Neural cell (in vitro differentiated cells): Measurements from ENCODE around the gene SEL1L2. TPM values are rescaled to one million over a fixed set of nuclear protein-coding genes. Genes with fewer than 3 reads are reported as not detected.

Experiments
- H2AFZ ChIP-seq: fragments of 200-600, 300-800 bp; sonication (generic), shearing (Covaris generic); 2 replicates; pipeline ENCODE4 v1.6.0; 2014; ENCODE audit warnings: low read depth, mild to moderate bottlenecking, antibody characterized with exemption, low read length, moderate library complexity
- H3F3A ChIP-seq: fragments of 200-600 bp; shearing (Covaris generic); 2 replicates; pipeline ENCODE4 v1.6.1; 2016; ENCODE audit warnings: mild to moderate bottlenecking, moderate library complexity, mixed read lengths, antibody characterized with exemption, low read length; ENCODE audit not compliant: insufficient read depth, poor library complexity, severe bottlenecking
- H3K27ac ChIP-seq: fragments of 200-600, 300-800 bp; sonication (generic), shearing (Covaris generic); 2 replicates; pipeline ENCODE4 v1.5.1; 2014; ENCODE audit warnings: mild to moderate bottlenecking, low read length, moderate library complexity
- H3K27me3 ChIP-seq: fragments of 300-800, 200-600 bp; sonication (generic), shearing (Covaris generic); 2 replicates; pipeline ENCODE4 v1.6.0; 2014; ENCODE audit warnings: mild to moderate bottlenecking, low read depth, low read length, moderate library complexity; ENCODE audit not compliant: insufficient read depth
- H3K36me3 ChIP-seq: fragments of 300-800, 200-600 bp; sonication (generic), shearing (Covaris generic); 2 replicates; pipeline ENCODE4 v1.5.1; 2014; ENCODE audit warnings: mild to moderate bottlenecking, antibody characterized with exemption, low read length, moderate library complexity; ENCODE audit not compliant: insufficient read depth
- H3K4me2 ChIP-seq: fragments of 300-800, 200-600 bp; sonication (generic), shearing (Covaris generic); 2 replicates; pipeline ENCODE4 v1.6.0; 2014; ENCODE audit warnings: mild to moderate bottlenecking, low read length
- H3K4me3 ChIP-seq: fragments of 300-800, 200-600 bp; sonication (generic), shearing (Covaris generic); 2 replicates; pipeline ENCODE4 v1.5.1; 2014; ENCODE audit warnings: mild to moderate bottlenecking, low read length, moderate library complexity
- H3K79me2 ChIP-seq: fragments of 200-600 bp; shearing (Covaris generic); replicated peaks from 2 replicates; pipeline ENCODE4 v1.6.0; 2014; ENCODE audit warnings: mild to moderate bottlenecking, low read length, moderate library complexity; ENCODE audit not compliant: insufficient read depth
- H3K9ac ChIP-seq: fragments of 300-800, 200-600 bp; sonication (generic), shearing (Covaris generic); 2 replicates; pipeline ENCODE4 v1.6.1; 2016; ENCODE audit warnings: mild to moderate bottlenecking, low read length, mixed read lengths
- H3K9me2 ChIP-seq: fragments of 200-600 bp; shearing (Covaris generic); 2 replicates; pipeline ENCODE4 v1.6.1; 2016; ENCODE audit warnings: mild to moderate bottlenecking, low read length, mixed read lengths; ENCODE audit not compliant: insufficient read depth
- H3K9me3 ChIP-seq: fragments of 200-600, 300-800 bp; sonication (generic), shearing (Covaris generic); 2 replicates; pipeline ENCODE4 v1.6.1; 2016; ENCODE audit warnings: mild to moderate bottlenecking, mixed run types, low read length, moderate library complexity, mixed read lengths
- H4K20me1 ChIP-seq: fragments of 200-600 bp; shearing (Covaris generic); 2 replicates; pipeline ENCODE4 v1.6.1; 2016; ENCODE audit warnings: mild to moderate bottlenecking, mixed run types; ENCODE audit not compliant: insufficient read depth
- EP300 ChIP-seq: fragments of 450-650 bp; conservative IDR thresholded peaks from 2 replicates; pipeline ENCODE4 v1.6.1; 2014; ENCODE audit warnings: antibody characterized with exemption, mild to moderate bottlenecking, moderate library complexity; ENCODE audit not compliant: poor library complexity, severe bottlenecking
- EZH2 ChIP-seq: fragments of 200-600, 300-800 bp; shearing (Covaris generic), sonication (generic); IDR thresholded peaks from 2 replicates; pipeline ENCODE4 v1.6.1; 2014; ENCODE audit warnings: antibody characterized with exemption, low read length, borderline replicate concordance, mild to moderate bottlenecking; ENCODE audit not compliant: insufficient read depth, poor library complexity, severe bottlenecking
- MXI1 ChIP-seq: fragments of 450-650 bp; conservative IDR thresholded peaks from 2 replicates; pipeline ENCODE4 v1.6.1; 2014; ENCODE audit warnings: antibody characterized with exemption, mild to moderate bottlenecking; ENCODE audit not compliant: poor library complexity, severe bottlenecking
- POLR2AphosphoS5 ChIP-seq: IDR thresholded peaks from 2 replicates; pipeline ENCODE4 v1.6.1; 2012
- RAD21 ChIP-seq: fragments of 450-650 bp; conservative IDR thresholded peaks from 2 replicates; pipeline ENCODE4 v1.6.1; 2014; ENCODE audit warnings: antibody characterized with exemption, mild to moderate bottlenecking, moderate library complexity
- SMC3 ChIP-seq: fragments of 450-650 bp; conservative IDR thresholded peaks from 2 replicates; pipeline ENCODE4 v1.6.1; 2014; ENCODE audit warnings: antibody characterized with exemption, mild to moderate bottlenecking, moderate library complexity; ENCODE audit not compliant: poor library complexity
- TAF1 ChIP-seq: IDR thresholded peaks from 2 replicates; pipeline ENCODE4 v1.6.1; 2012; ENCODE audit warnings: low read depth
- polyA plus RNA-seq: library from polyadenylated mRNA; depleted of rRNA; stranded (reverse); fragments of >200 nt; gene quantifications from 2 replicates; pipeline ENCODE4 v1.2.3, GENCODE V29; 2014
- TF ChIP-seq, protein P1 (sequence below): IDR thresholded peaks from 2 replicates; pipeline ENCODE4 v1.6.1; 2012; ENCODE audit warnings: borderline replicate concordance
- TF ChIP-seq, protein P2 (sequence below): fragments of 450-650 bp; IDR thresholded peaks from 2 replicates; pipeline ENCODE4 v1.5.1; 2014; ENCODE audit warnings: antibody characterized with exemption, mild to moderate bottlenecking, moderate library complexity; ENCODE audit not compliant: poor library complexity, severe bottlenecking

The SEL1L2 gene
- polyA plus RNA-seq, 1 donor from 2014 or later = not detected

DNA sequence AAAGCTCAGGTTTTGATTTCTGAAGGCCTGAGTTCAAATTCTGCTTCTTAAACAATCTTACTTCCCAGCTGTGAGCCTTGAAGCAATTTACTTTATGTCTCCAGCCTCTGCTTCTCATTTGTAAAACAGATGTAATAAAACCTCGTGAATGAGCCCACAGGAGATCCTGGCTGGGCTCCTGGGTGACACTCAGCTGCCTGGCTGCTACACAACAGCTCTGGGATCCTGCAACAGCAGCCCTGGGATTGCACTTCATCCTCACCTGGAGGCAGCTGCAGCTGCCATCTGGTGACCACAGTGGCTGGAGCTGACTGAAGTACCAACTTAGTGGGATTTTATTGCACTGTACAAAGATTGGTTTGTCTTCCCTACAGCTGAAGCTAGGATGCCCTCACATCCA lies 107.0 kb downstream of the SEL1L2 start:
- H2AFZ ChIP-seq = no peak overlapping the region
- no peaks in the 10 kb centered on the region for H3K9me2 ChIP-seq
- H3K9me3 ChIP-seq = no peaks in the 10 kb centered on the region
- TF ChIP-seq POLR2AphosphoS5 = no peak
- H3K9ac ChIP-seq = no peak overlapping the region
- H3K27me3 ChIP-seq = no peaks in the 10 kb centered on the region
- no peak overlapping the region for H3K4me2 ChIP-seq
- no peak overlapping the region for H3K4me3 ChIP-seq
- no peaks in the 10 kb centered on the region for H4K20me1 ChIP-seq
- H3F3A ChIP-seq = no peaks in the 10 kb centered on the region
- H3K27ac ChIP-seq = no peak overlapping the region
- no peaks in the 10 kb centered on the region for H3K36me3 ChIP-seq
- no peaks in the 10 kb centered on the region for H3K79me2 ChIP-seq

DNA sequence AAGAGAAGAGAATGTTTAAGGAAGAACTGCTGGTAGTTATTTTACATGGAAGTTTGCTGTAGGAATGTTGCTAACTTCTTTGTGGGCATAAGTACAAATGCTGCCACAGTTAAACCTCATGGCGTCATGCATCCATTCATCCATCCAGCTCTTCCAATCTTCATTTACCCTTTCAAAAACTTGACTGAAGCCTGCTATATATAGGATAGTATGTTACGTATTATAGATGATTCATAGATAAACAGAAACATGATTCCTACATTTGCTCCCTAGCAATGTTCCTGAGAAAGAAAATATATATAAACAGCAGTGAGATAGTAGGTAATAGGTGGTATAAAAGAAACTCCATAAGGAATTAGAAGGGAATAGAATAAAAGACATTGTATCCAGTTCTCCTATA lies 111.8 kb downstream of the SEL1L2 start:
- Histone ChIP-seq H3K27me3 (no peaks in the 10 kb centered on the region), H3K4me3 (no peak overlapping the region), H3K79me2 (no peaks in the 10 kb centered on the region), H3K9me3 (no peaks in the 10 kb centered on the region), H3K27ac (no peak overlapping the region), H3K36me3 (no peaks in the 10 kb centered on the region), H3K9me2 (no peaks in the 10 kb centered on the region), H2AFZ (no peak overlapping the region), H3K9ac (no peak overlapping the region), H3K4me2 (no peak overlapping the region), H4K20me1 (no peaks in the 10 kb centered on the region), H3F3A (no peaks in the 10 kb centered on the region)
- TF ChIP-seq, protein P1, sequence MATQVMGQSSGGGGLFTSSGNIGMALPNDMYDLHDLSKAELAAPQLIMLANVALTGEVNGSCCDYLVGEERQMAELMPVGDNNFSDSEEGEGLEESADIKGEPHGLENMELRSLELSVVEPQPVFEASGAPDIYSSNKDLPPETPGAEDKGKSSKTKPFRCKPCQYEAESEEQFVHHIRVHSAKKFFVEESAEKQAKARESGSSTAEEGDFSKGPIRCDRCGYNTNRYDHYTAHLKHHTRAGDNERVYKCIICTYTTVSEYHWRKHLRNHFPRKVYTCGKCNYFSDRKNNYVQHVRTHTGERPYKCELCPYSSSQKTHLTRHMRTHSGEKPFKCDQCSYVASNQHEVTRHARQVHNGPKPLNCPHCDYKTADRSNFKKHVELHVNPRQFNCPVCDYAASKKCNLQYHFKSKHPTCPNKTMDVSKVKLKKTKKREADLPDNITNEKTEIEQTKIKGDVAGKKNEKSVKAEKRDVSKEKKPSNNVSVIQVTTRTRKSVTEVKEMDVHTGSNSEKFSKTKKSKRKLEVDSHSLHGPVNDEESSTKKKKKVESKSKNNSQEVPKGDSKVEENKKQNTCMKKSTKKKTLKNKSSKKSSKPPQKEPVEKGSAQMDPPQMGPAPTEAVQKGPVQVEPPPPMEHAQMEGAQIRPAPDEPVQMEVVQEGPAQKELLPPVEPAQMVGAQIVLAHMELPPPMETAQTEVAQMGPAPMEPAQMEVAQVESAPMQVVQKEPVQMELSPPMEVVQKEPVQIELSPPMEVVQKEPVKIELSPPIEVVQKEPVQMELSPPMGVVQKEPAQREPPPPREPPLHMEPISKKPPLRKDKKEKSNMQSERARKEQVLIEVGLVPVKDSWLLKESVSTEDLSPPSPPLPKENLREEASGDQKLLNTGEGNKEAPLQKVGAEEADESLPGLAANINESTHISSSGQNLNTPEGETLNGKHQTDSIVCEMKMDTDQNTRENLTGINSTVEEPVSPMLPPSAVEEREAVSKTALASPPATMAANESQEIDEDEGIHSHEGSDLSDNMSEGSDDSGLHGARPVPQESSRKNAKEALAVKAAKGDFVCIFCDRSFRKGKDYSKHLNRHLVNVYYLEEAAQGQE = no peak
- TF ChIP-seq EP300 (no peak), RAD21 (no peak)

DNA sequence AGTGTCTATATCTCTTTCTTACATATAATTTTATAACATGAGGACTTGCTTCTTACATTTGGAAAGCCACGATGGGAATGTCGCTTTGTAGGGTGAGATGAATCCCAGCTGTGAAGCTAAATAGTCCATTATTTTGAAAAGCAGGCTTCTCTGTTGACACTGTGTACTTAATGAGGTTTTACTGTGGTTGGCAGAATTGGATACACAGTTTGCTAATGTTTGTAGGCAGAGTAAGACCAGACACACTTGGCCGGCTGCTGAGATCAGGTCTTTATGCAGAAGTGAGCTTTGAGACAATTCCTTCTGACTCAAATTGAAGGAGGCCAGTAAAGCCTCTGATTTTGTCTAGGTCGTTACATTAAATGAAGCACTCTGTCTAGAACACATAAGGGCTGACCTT lies 112.6 kb downstream of the SEL1L2 start:
- H3F3A ChIP-seq = no peaks in the 10 kb centered on the region
- TF ChIP-seq POLR2AphosphoS5 (no peak), TAF1 (no peak), RAD21 (no peak), SMC3 (no peak), EP300 (no peak), MXI1 (no peak), EZH2 (no peak)
- TF ChIP-seq, protein P2, sequence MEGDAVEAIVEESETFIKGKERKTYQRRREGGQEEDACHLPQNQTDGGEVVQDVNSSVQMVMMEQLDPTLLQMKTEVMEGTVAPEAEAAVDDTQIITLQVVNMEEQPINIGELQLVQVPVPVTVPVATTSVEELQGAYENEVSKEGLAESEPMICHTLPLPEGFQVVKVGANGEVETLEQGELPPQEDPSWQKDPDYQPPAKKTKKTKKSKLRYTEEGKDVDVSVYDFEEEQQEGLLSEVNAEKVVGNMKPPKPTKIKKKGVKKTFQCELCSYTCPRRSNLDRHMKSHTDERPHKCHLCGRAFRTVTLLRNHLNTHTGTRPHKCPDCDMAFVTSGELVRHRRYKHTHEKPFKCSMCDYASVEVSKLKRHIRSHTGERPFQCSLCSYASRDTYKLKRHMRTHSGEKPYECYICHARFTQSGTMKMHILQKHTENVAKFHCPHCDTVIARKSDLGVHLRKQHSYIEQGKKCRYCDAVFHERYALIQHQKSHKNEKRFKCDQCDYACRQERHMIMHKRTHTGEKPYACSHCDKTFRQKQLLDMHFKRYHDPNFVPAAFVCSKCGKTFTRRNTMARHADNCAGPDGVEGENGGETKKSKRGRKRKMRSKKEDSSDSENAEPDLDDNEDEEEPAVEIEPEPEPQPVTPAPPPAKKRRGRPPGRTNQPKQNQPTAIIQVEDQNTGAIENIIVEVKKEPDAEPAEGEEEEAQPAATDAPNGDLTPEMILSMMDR = no peak
- TF ChIP-seq, protein P1 = no peak
- no peaks in the 10 kb centered on the region for H3K9me2 ChIP-seq
- no peaks in the 10 kb centered on the region for H3K27me3 ChIP-seq
- no peak overlapping the region for H3K4me2 ChIP-seq
- H2AFZ ChIP-seq = no peak overlapping the region
- H3K36me3 ChIP-seq = no peaks in the 10 kb centered on the region
- H3K9me3 ChIP-seq = no peaks in the 10 kb centered on the region
- H3K9ac ChIP-seq = no peak overlapping the region
- no peak overlapping the region for H3K4me3 ChIP-seq
- no peaks in the 10 kb centered on the region for H3K79me2 ChIP-seq
- no peaks in the 10 kb centered on the region for H4K20me1 ChIP-seq
- no peak overlapping the region for H3K27ac ChIP-seq
